Measurements from ENCODE around the gene S100A9.

DNA sequence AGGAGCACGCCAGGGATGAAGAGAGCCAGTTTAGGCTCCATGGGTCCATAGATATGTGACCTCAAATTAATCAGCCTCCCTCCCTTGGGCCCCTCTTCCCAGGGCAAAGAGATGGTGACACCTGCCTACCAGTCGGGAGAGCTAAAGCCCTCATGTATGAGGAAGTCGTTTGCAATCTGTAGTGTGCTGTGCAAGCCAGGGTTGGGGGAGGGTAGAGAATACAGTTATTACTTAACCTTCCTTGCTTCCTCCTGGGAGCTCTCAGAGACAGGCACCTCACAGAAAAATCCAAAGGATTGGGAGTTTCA, 13.0 kb upstream of the S100A9 start:
- TF ChIP-seq, protein P1, sequence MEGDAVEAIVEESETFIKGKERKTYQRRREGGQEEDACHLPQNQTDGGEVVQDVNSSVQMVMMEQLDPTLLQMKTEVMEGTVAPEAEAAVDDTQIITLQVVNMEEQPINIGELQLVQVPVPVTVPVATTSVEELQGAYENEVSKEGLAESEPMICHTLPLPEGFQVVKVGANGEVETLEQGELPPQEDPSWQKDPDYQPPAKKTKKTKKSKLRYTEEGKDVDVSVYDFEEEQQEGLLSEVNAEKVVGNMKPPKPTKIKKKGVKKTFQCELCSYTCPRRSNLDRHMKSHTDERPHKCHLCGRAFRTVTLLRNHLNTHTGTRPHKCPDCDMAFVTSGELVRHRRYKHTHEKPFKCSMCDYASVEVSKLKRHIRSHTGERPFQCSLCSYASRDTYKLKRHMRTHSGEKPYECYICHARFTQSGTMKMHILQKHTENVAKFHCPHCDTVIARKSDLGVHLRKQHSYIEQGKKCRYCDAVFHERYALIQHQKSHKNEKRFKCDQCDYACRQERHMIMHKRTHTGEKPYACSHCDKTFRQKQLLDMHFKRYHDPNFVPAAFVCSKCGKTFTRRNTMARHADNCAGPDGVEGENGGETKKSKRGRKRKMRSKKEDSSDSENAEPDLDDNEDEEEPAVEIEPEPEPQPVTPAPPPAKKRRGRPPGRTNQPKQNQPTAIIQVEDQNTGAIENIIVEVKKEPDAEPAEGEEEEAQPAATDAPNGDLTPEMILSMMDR (IDR thresholded peaks at IDR 0.05): no peak
- no peak for TF ChIP-seq POLR2A (IDR thresholded peaks at IDR 0.05)
